ENCODE measurements around the gene HNF1A. TPM values are rescaled to one million over a fixed set of nuclear protein-coding genes. Genes with fewer than 3 reads are reported as not detected.

The HNF1A gene
- total and polyA plus RNA-seq, 4 donors = 8.2 to 19.8 (median 10.6) TPM

- no peaks in the 10 kb centered on the region for H3K27me3 ChIP-seq (ENCODE audit: control insufficient read depth in 4 of 4, insufficient read depth in 4 of 4, low read length in 3 of 4)
- WGBS = 91% methylated on average over 10 of the region's 10 CpGs
- peaks cover 0 to 6% (median 0%) of the 10 kb centered on the region in 4 donors for H3K36me3 ChIP-seq (ENCODE audit: control insufficient read depth in 4 of 4, insufficient read depth in 3 of 4, low read depth in 1 of 4, low read length in 3 of 4)
- TF ChIP-seq MAX (IDR thresholded peaks at IDR 0.05) = no peak
- TF ChIP-seq RXRA (IDR thresholded peaks at IDR 0.05) = no peak
- TF ChIP-seq FOXA1 (IDR thresholded peaks at IDR 0.05) = no peak
- TF ChIP-seq SP1 (IDR thresholded peaks at IDR 0.05) = no peak
- TF ChIP-seq REST (IDR thresholded peaks at IDR 0.05) = no peak
- no peak for TF ChIP-seq EGR1 (IDR thresholded peaks at IDR 0.05; ENCODE audit: low read depth in 2 of 2)
- TF ChIP-seq FOXA2 (IDR thresholded peaks at IDR 0.05) = no peak
- no peak for TF ChIP-seq NR2F2 (IDR thresholded peaks at IDR 0.05)
- TF ChIP-seq HNF4G (IDR thresholded peaks at IDR 0.05) = no peak
- no peak for TF ChIP-seq HNF4A (conservative IDR thresholded peaks at IDR 0.05)
- no peak for TF ChIP-seq ATF3 (IDR thresholded peaks at IDR 0.05)
- TF ChIP-seq RAD21 (IDR thresholded peaks at IDR 0.05) = no peak
- no peak for TF ChIP-seq JUND (IDR thresholded peaks at IDR 0.05)
- no peak for TF ChIP-seq CTCF (IDR thresholded peaks at IDR 0.05; ENCODE audit: low read depth, low read length, missing input control)
- no peak for TF ChIP-seq YY1 (IDR thresholded peaks at IDR 0.05)
- no peak for TF ChIP-seq TAF1 (conservative IDR thresholded peaks at IDR 0.05)
- no peak for TF ChIP-seq ZBTB33 (IDR thresholded peaks at IDR 0.05)
- no peak for TF ChIP-seq GABPA (IDR thresholded peaks at IDR 0.05 in 1 of 2, conservative IDR thresholded peaks at IDR 0.05 in 1 of 2)
- no peaks in the 10 kb centered on the region for H3K9me3 ChIP-seq (ENCODE audit: control insufficient read depth in 4 of 4, low read length in 3 of 4)
- no peak overlapping the region for H3K4me3 ChIP-seq (ENCODE audit: low read depth in 1 of 3, low read length in 3 of 3)
- DNase-seq (ENCODE audit: low spot score) = no peak
- peaks cover 0 to 14% (median 9%) of the 10 kb centered on the region in 4 donors for H3K4me1 ChIP-seq (ENCODE audit: control insufficient read depth in 4 of 4, insufficient read depth in 4 of 4, low read length in 3 of 4)
- no peak overlapping the region for H3K27ac ChIP-seq (ENCODE audit: low read depth in 1 of 2, low read length in 2 of 2)
- H3K9ac ChIP-seq (ENCODE audit: low read depth in 1 of 2, low read length in 2 of 2) = no peak overlapping the region
Measured at GRCh38 chr12:121033625-121034349, 55.4 kb downstream of the HNF1A start.
